Stimulated activated CD8-positive, alpha-beta memory T cell treated with anti-CD3 and anti-CD28 coated beads, Interleukin-4, amount 100 ng/mL, for 4 hours (primary cell): ENCODE data around the gene THAP12.

Source experiments
- DNase-seq, 2 donors: peaks; one replicate each; pipeline ENCODE4 v3.0.0-alpha.2; 2020; ENCODE audit warnings: low read depth in 2 of 2, low spot score in 1 of 2

THAP12 gene

GRCh38 chr11:76380159-76380976 is 564 bp downstream of the THAP12 start:
- peak; percentile 7 to 35 for DNase-seq

- DNase-seq: no peak
Measured at GRCh38 chr11:76379807-76380158, 1.1 kb downstream of the THAP12 start.

DNA sequence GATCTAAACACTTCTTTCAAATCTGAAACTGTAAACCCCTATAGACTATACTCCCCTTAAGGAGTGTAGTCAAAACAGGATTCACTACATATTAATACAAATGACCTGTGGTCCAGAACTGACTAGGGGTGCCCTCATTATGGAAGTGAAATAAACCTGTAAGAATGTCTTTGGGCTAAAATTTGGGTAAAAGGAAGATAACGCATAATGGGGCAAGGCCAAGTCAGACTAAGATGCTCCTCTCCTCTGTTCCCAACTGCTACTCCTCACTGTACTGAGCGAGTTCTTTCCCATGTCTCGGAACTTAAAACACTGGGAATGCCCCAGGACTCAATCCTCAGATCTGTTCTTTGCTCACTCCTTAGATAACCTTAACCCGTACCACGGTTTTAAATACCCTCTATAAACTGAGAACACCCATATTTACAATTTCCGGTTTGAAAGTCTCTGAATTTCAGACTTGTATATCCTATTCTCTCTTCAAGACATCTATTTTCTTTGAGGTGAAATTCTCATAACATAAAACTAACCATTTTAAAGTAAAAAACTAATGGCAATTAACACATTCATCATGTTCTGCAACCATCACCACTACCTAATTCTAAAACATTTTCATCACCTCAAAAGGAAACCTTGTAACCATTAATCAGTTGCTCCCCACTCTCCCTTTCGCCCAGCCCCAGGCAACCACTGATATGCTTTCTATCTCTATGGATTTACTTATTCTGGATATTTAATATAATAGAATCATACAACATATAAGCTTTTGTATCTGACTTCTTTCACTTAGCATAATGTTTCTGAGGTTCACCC is 4.0 kb downstream of the THAP12 start:
- DNase-seq: no peak

- no peak for DNase-seq
Measured at GRCh38 chr11:76371170-76371569, 9.8 kb downstream of the THAP12 start.

- no peak for DNase-seq
Measured at GRCh38 chr11:76369406-76369805, 11.5 kb downstream of the THAP12 start.

GRCh38 chr11:76368490-76368889 is 12.4 kb downstream of the THAP12 start:
- DNase-seq: no peak

GRCh38 chr11:76365038-76365679 is 15.8 kb downstream of the THAP12 start:
- DNase-seq: no peak

DNA sequence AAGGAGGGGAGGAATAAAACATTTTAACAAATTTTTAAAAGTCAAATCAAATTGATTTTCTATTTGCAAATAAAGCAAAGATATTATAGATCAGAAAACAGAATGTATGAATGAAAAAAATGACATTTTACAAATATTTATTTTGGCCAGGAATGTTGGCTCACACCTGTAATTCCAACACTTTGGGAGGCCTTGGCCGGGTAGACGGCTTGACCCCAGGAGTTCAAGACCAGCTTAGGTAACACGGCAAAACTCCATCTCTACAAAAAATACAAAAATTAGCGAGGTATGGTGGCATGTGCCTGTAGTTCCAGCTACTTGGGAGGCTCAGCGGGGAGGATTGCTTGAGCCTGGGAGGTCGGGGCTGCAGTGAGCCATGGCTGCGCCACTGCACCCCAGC is 18.2 kb downstream of the THAP12 start:
- DNase-seq: no peak

DNA sequence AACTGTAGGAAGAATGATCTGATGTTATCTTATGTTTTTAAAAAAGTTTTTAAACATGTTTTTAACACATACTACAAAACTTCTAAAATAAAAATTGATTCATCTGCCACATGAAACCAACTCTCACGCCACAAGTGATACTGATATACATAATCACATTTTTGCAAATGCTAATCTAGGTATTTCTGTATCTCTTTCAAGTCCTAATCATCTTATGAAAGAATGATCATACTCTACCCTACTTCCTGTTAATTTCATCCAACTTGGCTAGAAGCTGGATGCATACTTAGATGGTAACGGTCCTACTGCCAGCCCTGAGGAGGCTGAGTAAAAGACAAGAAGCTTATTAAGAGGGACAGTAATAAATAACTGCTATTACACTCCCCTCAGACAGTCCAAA is 19.2 kb downstream of the THAP12 start:
- no peak for DNase-seq

DNA sequence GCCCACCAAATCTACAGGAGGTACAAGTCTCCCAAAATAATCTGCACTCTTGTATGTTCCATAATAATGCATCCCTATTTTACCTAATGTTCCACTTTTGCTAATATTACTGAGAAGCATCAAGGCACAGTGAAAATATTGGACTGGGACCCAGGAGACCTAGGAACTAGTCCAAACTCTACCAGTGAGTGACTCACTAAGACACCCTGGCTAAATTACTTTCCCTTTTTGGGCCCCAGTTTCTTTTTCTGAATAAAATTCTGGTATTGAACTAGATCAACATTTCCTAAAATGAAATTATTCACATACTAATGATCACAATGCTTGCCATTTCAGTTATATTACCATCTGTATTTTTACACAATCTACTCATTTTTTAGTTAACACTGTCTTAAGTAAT is 19.6 kb downstream of the THAP12 start:
- no peak for DNase-seq

DNA sequence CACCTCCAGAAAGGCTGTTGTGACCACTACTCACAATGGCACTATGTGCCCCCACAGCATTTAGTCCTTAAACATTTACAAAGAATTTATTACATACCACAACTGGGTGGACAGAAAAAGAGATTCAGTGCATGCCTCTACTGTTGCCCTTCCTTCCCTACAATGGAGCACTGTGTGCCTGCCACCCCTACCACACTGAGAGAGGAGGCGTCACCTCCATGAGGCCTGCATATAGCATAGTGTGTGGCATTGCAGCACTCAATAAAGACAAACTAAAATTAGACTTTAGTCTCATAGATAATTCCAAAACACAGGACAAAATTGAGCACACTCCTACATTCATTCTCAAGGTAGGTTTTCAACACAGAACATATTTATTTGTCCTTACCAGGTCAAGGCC is 25.8 kb downstream of the THAP12 start:
- DNase-seq: no peak

GRCh38 chr11:76348348-76348747 is 32.6 kb downstream of the THAP12 start:
- no peak for DNase-seq

GRCh38 chr11:76347466-76347865 is 33.5 kb downstream of the THAP12 start:
- DNase-seq: no peak

DNA sequence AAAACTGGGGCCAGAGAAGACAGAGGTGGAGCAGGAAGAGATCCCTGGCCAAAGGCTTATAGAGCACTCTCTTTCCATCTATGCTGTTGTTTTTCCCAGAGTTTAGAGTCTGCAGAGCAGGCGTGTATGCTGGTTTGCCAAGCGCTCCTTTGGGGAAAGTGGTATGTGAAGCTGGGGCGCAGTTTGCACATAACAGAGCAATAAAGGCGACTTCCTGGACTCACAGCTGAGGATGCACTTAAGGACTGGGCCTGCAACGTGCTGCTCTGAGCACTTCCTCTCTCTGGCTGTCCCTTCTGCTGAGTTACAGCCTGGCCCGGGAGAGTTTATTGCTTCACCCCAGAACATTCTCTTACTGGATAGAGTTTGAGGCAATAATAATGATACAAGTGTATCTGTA is 41.7 kb downstream of the THAP12 start:
- no peak for DNase-seq

DNA sequence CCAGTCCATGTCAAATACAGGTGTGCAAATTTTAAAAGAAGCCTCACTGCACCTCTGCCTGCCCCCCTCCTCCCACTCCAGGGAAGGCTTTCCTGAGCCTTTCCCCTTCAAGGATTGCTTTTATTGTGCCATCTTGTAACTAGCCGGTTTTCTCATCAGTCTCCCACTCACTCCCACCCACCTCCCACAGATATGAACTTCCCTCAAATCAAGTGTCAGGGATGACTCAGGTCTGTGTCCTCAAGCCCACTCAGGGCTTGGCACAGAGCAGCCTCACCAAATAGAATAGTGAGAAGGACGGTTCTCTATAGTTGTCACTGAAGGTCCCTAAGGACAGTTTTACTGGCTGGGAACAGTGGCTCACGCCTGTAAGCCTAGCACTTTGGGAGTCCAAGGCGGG is 43.0 kb downstream of the THAP12 start:
- DNase-seq: no peak

- no peak for DNase-seq
Measured at GRCh38 chr11:76337469-76337868, 43.5 kb downstream of the THAP12 start.

- DNase-seq: no peak
Measured at GRCh38 chr11:76336597-76336996, 44.3 kb downstream of the THAP12 start.

DNA sequence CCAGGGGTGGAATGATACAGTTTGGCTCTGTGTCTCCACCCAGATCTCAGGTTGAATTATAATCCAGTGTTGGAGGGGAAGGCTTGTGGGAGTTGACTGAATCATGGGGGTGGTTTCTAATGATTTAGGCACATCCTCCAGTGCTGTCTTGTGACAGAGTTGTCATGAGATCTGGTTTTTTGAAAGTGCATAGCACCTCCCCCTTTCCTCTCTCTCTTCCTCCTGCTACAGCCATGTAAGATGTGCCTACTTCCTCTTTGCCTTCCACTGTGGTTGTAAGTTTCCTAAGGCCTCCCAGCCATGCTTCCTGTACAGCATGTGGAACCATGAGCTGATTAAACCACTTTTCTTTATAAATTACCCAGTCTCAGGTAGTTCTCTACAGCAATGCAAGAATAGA is 45.1 kb downstream of the THAP12 start:
- DNase-seq: no peak

DNA sequence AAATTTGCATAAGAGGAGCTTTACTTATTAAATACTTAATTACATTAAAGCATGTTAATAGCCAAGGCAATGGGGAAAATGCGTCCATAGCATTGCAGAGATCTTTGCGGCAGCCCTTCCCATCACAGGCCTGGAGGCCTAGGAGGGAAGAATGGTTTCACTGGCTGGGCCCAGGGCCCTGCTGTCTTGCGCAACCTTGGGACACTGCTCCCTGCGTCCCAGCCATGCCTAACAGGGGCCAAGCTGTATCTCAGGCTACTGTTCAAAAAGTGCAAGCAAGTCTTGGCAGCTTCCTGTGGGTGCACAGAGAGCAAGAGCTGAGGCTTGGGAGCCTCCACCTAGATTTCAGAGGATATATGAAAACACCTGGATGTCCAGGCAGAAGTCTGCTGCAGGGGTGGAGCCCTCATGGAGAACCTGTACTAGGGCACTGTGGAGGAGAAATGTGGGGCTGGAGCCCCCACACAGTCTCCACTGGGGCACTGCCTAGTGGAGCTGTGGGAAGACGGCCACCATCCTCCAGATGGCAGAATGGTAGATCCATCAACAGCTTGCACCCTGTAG is 46.0 kb downstream of the THAP12 start:
- no peak for DNase-seq

GRCh38 chr11:76330651-76331050 is 50.3 kb downstream of the THAP12 start:
- DNase-seq: no peak

DNA sequence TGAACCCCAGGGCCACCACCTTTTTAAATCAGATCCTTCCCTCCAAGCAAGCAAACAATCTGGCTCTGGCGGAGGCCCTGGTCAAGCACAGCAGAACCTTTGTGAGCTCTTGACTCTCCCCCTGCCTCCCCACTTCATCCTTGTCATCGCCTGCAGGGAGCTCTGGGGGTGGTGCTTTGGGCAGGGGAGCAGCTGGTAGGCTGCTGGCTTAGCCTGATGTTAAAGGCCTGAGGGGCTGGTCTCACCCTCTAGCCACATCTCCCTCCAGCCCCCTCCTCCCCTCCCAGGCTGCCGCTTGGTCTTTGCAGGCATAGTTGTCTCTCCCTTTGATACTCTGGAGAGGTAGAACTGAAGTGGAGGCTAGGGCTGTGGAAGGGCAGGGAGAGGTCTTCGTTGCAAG is 50.9 kb downstream of the THAP12 start:
- DNase-seq: no peak
